Nephron (organoid): ENCODE results near the gene PRELID2.
"Not testable (repeated sequence)": the region's sequence is repeated elsewhere in the genome, so short reads cannot be mapped to it uniquely, and the experiment has no call there.

Experiments
- H3K27ac Mint-ChIP-seq, 3 experiments: 2 replicates each; pipeline ENCODE4 v1.8.0; 2020; ENCODE audit warnings: mixed read lengths in 3 of 3, mild to moderate bottlenecking in 2 of 3, moderate library complexity in 1 of 3
- H3K27me3 Mint-ChIP-seq: 2 replicates; pipeline ENCODE4 v1.8.0; 2021; ENCODE audit warnings: low read depth, mild to moderate bottlenecking, moderate library complexity, mixed read lengths
- H3K36me3 Mint-ChIP-seq: 2 replicates; pipeline ENCODE4 v1.8.0; 2020; ENCODE audit warnings: low read depth, mixed read lengths
- H3K4me1 Mint-ChIP-seq: 2 replicates; pipeline ENCODE4 v1.8.0; 2020; ENCODE audit warnings: mixed read lengths
- H3K4me3 Mint-ChIP-seq, 3 experiments: 2 replicates each; pipeline ENCODE4 v1.8.0; 2020; ENCODE audit warnings: mild to moderate bottlenecking in 3 of 3, mixed read lengths in 3 of 3, moderate library complexity in 2 of 3
- H3K9me3 Mint-ChIP-seq: 2 replicates; pipeline ENCODE4 v1.8.0; 2020; ENCODE audit warnings: mixed read lengths
- CTCF ChIP-seq, 3 experiments: fragments of 200-600 bp; sonication (generic); IDR thresholded peaks; one replicate each; pipeline ENCODE4 v1.5.0; 2021; ENCODE audit warnings: antibody characterized with exemption in 3 of 3; ENCODE audit not compliant: unreplicated experiment in 3 of 3

PRELID2 gene

GRCh38 chr5:145867806-145868205, 32.7 kb upstream of the PRELID2 start:
- no peak overlapping the region for H3K27ac Mint-ChIP-seq
- no peak overlapping the region for H3K4me3 Mint-ChIP-seq
- H3K36me3 Mint-ChIP-seq = no peaks in the 10 kb centered on the region
- H3K4me1 Mint-ChIP-seq = no peaks in the 10 kb centered on the region
- no peaks in the 10 kb centered on the region for H3K27me3 Mint-ChIP-seq
- H3K9me3 Mint-ChIP-seq = no peaks in the 10 kb centered on the region
- no peak for TF ChIP-seq CTCF (IDR thresholded peaks at IDR 0.05; ENCODE audit: unreplicated experiment in 3 of 3)

GRCh38 chr5:145864432-145864831, 29.3 kb upstream of the PRELID2 start:
- H3K4me3 Mint-ChIP-seq, H3K27ac Mint-ChIP-seq, H3K4me1 Mint-ChIP-seq, H3K27me3 Mint-ChIP-seq, H3K36me3 Mint-ChIP-seq, H3K9me3 Mint-ChIP-seq: not testable (repeated sequence)

- peaks cover 18% of the 10 kb centered on the region for H3K4me1 Mint-ChIP-seq
- H3K9me3 Mint-ChIP-seq = no peaks in the 10 kb centered on the region
- no peak for TF ChIP-seq CTCF (IDR thresholded peaks at IDR 0.05; ENCODE audit: unreplicated experiment in 3 of 3)
Observed at GRCh38 chr5:145863003-145863402, 27.9 kb upstream of the PRELID2 start.

GRCh38 chr5:145859897-145860296, 24.8 kb upstream of the PRELID2 start:
- Mint-ChIP-seq H3K9me3 (no peaks in the 10 kb centered on the region), H3K4me1 (peaks cover 28% of the 10 kb centered on the region), H3K27ac (peak overlapping the region in 1 of 3 experiments; percentile 74), H3K4me3 (no peak overlapping the region), H3K27me3 (no peaks in the 10 kb centered on the region), H3K36me3 (no peaks in the 10 kb centered on the region)
- TF ChIP-seq CTCF (IDR thresholded peaks at IDR 0.05; ENCODE audit: unreplicated experiment in 3 of 3) = peak in 2 of 3 experiments; percentile 20 to 23

More at GRCh38 chr5:145863003-145863402, 27.9 kb upstream of the PRELID2 start:
- Mint-ChIP-seq H3K27ac (no peak overlapping the region), H3K27me3 (no peaks in the 10 kb centered on the region), H3K36me3 (no peaks in the 10 kb centered on the region), H3K4me3 (no peak overlapping the region)

GRCh38 chr5:145859453-145859852, 24.3 kb upstream of the PRELID2 start:
- Mint-ChIP-seq H3K27me3 (no peaks in the 10 kb centered on the region), H3K4me3 (peak overlapping the region in 1 of 3 experiments; percentile 6), H3K9me3 (no peaks in the 10 kb centered on the region), H3K4me1 (peaks cover 33% of the 10 kb centered on the region), H3K27ac (peak overlapping the region; percentile 49 to 74 (median 56)), H3K36me3 (no peaks in the 10 kb centered on the region)
- no peak for TF ChIP-seq CTCF (IDR thresholded peaks at IDR 0.05; ENCODE audit: unreplicated experiment in 3 of 3)

- no peak for TF ChIP-seq CTCF (IDR thresholded peaks at IDR 0.05; ENCODE audit: unreplicated experiment in 3 of 3)
- H3K27ac Mint-ChIP-seq = peak overlapping the region; percentile 49 to 74 (median 56)
- H3K27me3 Mint-ChIP-seq = no peaks in the 10 kb centered on the region
- no peak overlapping the region for H3K4me3 Mint-ChIP-seq
- H3K4me1 Mint-ChIP-seq = peaks cover 33% of the 10 kb centered on the region
- H3K36me3 Mint-ChIP-seq = no peaks in the 10 kb centered on the region
- no peaks in the 10 kb centered on the region for H3K9me3 Mint-ChIP-seq
Observed at GRCh38 chr5:145858959-145859358, 23.8 kb upstream of the PRELID2 start.
